GM21447 (cell line): Measurements from ENCODE around the gene PECR.
"Not testable (repeated sequence)": the region's sequence is repeated elsewhere in the genome, so short reads cannot be mapped to it uniquely, and the experiment has no call there.

ENCODE experiments used
- ATAC-seq: cut with Tn5 transposase; IDR thresholded peaks from one replicate; pipeline ENCODE4 v1.9.1; 2021; ENCODE audit not compliant: unreplicated experiment

The PECR gene

DNA sequence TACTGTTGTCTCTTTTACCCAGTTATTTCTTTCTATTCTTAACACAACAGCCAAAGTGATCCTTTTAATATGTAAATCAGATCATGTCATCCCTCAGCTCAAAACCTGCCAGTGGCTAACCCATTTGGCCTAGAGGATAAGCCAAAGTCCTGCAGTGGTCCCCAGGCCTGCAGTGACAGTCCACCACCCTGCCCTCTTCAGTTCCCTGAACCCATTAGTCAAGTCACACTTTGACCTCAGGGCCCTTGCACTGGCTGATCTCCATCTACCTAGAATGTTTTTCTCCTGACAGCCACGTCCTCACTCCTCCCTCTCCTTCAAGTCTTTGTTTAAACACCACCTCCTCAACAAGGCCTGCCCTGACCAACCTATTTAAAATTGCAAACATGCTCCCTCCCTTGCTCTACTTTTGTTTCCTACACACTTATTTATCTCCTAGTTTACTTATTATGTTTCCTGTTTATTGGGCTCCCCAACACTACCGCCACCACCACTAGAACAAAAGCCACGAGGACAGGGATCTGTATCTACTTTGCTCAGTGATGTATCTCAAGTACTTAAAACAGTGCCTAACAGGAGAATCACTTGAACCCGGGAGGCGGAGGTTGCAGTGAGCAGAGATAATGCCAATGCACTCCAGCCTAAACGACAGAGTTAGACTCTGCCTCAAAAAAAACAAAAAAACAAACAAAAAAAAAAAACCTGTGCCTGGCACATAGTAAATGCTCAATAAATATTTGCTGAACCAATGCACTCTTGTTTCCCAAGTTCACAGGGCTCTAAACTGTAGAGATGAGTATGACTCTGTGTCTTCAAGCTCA is 77.5 kb downstream of the PECR start:
- ATAC-seq, result no peak

DNA sequence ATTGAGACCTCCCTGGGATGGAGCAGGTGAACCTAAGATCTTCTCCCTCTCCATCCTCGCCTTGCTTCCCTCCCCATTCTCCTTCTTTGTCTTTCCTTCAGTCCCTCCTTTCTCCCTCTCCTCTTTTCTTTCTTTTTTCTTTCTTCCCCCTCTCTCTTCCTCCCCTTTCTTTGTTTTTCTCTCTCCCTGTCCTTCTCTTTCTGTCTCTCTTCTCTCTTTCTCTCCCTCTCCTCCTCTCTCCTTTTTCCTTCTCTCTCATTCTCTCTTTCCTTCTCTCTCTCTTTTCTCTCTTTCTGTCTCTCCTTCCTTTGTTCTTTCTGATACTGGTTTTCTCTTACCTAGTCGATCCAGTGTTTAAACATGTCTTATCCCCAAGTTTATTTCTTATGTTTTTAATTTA is 78.9 kb downstream of the PECR start:
- no peak for ATAC-seq

DNA sequence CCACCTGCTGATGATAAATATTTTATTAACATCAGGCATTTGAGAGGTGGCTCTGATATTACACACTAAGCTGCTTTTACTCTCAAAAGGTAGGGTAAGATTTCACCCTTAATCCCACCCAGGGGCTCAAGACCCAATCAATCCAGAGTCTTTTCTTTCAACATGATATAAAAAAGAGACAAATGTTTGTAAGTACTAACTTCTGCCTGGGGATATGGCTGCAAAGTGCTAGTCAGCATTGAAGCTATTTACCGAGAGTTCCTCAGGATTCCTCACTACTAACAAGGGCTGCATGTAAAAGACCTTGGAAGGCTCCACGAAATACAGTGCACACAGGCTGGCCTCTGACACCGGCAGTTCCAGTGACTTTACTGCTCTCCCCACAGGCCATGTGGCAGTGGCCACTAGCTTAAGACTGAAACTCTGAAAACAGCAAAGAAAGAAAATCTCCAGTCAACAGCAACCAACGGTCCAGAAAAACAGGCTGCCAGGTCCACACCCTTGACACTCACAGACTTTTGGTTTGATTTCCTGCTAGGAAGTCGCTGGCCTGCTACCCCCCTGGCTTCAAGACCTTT is 79.4 kb downstream of the PECR start:
- ATAC-seq, result no peak

DNA sequence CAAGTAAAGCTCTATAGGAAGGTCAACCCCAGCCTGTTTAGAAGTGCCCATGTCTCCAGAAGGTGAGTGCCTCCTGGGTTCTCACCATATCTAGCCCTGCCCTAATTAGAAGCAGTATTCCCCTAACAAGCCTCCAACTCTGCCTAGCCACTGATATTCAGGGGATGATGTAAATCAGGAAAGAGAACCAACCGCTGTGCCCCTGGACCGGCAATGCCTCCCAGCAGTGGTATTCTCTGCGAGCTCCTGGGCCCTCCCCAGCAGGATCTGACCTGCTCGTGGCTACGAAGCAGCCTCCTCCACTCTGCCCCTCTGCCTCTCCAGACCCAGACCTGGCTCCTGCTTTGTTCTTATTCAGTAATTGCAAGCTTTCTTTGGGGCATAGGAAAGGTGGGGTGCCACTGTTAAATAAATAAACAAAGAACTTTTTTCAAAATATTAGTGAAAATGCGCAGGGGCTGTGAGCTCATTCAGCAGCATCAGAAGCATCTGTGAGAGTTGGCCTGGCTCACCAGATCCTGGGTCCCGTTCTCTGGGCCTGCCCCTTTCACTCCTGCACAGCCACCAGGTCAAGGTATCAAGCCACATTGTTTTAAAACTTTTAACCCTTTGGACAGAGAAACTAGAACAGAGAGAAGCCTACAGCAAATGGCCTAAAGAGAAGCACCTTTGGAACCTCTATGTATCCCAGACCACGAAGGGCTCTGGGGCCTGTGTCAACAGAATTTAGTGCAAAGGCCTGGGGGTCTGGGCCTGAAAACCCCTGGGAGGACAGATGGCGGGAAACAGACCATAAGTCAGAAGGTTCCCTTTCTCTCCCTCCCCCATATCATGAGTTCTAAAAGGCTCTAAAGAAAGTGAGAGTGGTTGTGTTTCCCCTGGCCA is 80.2 kb downstream of the PECR start:
- no peak for ATAC-seq

DNA sequence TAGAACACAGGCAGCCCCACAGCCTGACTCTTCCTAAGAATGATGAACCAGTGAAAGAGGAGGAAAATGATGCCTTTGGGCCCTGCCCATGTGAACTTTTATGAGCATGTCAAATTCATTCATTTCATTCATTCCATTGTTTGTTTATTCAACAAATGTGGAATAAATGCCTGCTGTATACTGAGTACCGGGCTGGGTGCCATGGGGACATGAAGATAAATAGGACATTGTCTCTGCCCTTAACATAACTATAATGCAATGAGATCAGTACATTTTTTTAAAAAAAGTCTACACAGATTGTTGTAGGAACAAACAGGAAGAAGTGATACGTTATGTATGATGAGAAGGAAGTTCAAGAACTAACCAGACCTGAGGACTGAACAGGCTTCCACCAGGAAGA is 83.0 kb downstream of the PECR start:
- no peak for ATAC-seq

DNA sequence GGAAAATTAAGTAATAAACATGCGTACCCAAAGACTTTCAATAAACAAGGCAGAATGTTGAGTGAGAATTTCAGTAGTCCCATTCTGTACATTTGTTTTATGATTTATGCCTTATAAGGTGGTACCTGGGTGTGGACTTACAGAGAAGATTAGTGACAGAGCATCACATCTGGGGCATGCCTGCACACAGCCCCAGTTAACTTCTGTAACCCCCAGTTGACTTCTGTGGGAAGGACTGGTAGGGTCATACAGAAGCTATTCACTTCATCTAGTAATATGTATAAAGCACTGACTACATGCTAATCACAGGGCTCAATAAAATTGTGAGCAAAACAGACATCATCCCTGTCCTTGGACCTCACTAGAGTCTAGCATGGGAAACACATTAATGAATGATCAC is 84.4 kb downstream of the PECR start:
- ATAC-seq, result no peak

DNA sequence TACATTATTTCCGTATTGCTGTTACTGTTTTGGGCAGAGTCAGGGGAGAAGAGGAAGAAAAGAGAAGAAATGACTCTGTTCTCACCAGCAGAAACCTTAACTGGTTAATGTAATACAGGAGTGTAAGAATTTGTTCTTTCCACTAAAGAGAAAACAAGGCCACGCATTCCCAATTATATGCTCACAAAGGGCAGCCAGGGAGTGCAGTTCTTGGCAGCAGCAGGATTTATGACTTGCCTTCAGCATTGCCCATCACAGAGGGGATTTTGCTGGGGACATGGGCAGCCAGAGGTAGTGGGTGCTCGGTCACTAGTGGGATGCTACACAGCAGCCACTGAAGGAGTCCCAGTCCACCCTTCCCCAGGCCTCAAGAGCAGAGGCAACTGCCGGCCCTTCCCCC is 86.7 kb downstream of the PECR start:
- no peak for ATAC-seq

DNA sequence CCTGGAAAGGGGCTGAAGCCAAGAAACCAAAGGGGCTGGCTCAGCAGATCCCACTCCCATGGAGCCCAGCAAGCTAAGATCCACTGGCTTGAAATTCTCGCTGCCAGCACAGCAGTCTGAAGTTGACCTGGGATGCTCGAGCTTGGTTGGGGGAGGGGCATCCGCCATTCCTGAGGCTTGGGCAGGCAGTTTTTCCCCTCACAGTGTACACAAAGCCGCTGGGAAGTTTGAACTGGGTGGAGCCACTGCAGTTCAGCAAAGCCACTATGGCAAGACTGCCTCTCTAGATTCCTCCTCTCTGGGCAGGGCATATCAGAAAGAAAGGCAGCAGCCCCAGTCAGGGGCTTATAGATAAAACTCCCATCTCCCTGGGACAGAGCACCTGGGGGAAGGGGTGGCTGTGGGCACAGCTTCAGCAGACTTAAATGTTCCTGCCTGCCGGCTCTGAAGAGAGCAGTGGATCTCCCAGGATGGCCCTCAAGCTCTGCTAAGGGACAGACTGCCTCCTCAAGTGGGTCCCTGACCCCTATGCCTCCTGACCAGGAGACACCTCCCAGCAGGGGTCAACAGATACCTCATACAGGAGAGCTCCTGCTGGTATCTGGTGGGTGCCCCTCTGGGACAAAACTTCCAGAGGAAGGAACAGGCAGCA is 92.9 kb downstream of the PECR start:
- ATAC-seq, result not testable (repeated sequence)
